GM19023 (cell line): ENCODE data around the gene MAGED4.
"Not testable (repeated sequence)": the region's sequence is repeated elsewhere in the genome, so short reads cannot be mapped to it uniquely, and the experiment has no call there.

Experiments used
- ATAC-seq: cut with Tn5 transposase; IDR thresholded peaks from one replicate; pipeline ENCODE4 v1.9.1; 2021; ENCODE audit warnings: mild to moderate bottlenecking, moderate library complexity; ENCODE audit not compliant: unreplicated experiment

The MAGED4 gene, protein sequence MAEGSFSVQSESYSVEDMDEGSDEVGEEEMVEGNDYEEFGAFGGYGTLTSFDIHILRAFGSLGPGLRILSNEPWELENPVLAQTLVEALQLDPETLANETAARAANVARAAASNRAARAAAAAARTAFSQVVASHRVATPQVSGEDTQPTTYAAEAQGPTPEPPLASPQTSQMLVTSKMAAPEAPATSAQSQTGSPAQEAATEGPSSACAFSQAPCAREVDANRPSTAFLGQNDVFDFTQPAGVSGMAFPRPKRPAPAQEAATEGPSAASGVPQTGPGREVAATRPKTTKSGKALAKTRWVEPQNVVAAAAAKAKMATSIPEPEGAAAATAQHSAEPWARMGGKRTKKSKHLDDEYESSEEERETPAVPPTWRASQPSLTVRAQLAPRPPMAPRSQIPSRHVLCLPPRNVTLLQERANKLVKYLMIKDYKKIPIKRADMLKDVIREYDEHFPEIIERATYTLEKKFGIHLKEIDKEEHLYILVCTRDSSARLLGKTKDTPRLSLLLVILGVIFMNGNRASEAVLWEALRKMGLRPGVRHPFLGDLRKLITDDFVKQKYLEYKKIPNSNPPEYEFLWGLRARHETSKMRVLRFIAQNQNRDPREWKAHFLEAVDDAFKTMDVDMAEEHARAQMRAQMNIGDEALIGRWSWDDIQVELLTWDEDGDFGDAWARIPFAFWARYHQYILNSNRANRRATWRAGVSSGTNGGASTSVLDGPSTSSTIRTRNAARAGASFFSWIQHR

DNA sequence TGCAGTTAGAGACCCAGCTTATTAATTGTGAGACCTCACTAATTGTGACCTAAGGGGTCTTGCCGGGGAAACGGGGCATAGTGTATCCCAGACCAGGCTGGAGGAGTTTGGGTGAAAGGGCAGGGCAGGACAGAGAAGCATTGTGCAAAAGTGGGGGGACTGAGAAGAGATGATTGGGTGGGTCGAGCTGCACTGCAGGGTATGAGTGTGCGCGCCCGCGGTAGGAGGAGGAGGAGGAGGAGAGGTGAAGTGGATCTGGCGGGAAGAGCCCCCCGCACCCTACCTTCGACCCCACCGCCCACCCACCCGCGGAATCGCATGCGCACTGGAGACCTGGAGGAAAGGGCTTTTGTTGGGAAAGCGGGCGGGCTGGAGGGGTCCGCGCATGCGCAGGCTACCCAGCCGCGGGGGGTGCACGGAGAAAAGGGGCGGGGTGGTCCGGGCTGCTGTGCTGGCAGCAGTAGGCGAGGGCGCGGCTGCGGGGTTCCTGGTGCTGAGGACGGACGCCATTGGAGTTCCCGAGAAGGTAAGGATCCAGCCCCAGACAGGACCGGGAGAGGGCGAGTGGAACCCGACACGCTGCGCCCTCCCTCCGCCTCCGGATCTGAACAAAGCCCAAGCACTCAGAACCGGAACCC lies at the start of gene MAGED4:
TSS of gene MAGED4 (plus strand) at position 449 of the 638 bp plus-strand sequence. CDS start 1,035 bp downstream, outside the sequence.
- not testable (repeated sequence) for ATAC-seq

DNA sequence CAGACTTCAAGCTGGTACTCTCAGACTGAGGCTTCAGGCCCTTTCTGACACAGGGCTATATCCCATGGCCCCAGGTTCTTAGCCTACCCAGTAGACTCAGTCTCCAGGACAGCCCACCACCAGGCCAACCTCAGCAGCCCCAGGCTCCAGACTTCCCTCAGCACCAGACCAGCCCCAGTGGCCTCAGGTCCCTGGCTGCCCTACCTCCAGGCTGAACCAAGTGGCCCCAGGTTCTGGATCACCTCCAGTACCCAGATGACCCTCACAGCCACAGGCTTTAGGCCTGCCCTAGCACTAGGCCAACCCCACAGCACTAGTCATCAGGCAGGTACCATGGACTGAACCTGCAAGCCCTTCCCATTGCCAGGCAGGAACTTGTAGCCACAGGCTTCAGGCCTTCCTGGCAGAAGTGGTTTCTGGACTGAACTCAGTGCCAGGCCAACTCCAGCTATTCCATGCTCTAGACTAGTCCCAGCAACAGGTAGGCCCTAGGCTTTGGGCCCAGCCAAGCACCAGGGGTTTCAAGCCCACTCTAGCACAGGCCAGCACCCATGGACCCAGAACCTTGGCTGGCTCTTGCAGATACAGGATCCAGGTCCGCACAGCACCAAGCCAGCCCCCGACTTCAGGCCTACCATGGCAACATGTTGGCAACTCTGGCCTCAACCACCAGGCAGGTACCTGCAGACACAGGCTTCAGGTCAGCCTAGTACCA lies 45.7 kb upstream of the MAGED4 start:
- ATAC-seq = no peak

DNA sequence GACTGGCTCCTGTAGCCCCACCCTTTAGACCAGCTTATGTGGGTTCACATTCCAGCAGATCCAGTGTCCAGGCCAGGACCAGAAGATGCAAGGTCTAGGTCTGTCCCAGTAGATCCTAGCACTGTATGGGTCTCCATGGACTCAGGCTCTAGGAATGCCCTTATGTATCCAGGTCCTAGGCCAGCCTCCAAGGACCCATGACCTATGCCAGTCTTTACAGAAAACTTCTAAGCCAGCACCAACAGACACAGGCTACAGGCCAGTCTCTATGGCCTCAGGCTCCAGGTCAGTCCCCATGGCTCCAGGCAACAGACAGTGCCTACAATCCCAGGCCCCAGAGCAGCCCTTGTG lies 45.2 kb upstream of the MAGED4 start:
- no peak for ATAC-seq

DNA sequence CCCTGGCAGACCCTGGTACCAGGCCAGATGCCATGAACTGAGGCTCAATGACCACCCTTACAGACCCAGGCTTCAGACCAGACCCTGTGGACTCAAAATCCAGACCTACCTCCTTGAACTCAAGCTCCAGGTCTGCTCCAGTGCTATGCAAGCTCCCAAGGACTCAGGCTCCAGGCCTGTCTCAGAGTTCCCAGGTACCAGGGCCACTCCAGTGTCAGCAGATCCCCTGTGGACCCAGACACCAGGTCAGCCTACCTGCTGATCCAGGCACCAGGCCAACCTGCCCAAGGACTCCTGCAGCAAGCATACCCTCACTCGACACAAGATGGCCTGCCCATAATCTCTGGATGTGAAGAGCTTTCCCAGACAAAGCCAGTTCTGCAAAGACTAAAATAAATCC lies 44.7 kb upstream of the MAGED4 start:
- no peak for ATAC-seq

DNA sequence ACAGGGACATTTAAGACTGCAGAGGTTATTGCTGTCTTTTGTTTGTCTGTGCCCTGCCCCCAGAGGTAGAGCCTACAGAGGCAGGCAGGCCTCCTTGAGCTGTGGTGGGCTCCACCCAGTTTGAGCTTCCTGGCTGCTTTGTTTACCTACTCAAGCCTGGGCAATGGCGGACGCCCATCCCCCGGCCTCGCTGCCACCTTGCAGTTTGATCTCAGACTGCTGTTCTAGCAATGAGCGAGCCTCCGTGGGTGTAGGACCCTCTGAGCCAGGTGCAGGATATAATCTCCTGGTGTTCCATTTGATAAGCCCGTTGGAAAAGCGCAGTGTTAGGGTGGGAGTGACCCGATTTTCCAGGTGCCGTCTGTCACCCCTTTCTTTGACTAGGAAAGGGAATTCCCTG lies 34.0 kb upstream of the MAGED4 start:
- ATAC-seq = not testable (repeated sequence)

DNA sequence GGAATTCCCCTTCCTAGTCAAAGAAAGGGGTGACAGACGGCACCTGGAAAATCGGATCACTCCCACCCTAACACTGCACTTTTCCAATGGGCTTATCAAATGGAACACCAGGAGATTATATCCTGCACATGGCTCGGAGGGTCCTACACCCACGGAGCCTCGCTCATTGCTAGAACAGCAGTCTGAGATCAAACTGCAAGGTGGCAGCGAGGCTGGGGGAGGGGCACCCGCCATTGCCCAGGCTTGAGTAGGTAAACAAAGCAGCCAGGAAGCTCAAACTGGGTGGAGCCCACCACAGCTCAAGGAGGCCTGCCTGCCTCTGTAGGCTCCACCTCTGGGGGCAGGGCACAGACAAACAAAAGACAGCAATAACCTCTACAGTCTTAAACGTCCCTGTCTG lies 24.5 kb upstream of the MAGED4 start:
- not testable (repeated sequence) for ATAC-seq

DNA sequence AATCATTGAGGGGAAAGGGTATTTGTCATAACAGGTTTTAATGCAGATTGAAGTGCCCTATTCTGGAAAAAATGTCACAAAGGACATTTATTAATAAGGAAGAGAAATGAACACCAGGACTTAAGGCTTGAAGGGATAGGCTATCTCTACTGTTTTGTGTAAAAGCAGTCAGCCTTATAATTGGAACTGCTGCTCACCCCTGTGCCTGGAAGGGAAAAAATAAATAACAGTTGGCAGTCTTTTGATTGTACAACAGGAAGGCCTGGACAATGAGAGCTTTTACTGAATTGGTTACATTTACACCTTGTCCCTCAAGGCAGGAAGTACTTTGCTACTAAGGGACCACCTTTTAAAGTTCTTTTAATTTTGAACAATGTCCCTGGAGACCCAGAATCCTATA lies 17.8 kb upstream of the MAGED4 start:
- no peak for ATAC-seq

DNA sequence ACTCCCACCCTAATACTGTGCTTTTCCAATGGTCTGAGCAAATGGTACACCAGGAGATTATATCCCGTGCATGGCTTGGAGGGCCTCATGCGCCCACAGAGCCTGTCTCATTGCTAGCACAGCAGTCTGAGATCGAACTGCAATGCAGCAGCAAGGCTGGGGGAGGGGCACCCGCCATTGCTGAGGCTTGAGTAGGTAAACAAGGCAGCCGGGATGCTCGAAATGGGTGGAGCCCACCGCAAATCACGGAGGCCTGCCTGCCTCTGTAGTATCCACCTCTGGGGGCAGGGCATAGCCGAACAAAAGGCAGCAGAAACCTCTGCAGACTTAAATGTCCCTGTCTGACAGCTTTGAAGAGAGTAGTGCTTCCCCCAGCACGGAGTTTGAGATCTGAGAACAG lies 13.6 kb upstream of the MAGED4 start:
- not testable (repeated sequence) for ATAC-seq

DNA sequence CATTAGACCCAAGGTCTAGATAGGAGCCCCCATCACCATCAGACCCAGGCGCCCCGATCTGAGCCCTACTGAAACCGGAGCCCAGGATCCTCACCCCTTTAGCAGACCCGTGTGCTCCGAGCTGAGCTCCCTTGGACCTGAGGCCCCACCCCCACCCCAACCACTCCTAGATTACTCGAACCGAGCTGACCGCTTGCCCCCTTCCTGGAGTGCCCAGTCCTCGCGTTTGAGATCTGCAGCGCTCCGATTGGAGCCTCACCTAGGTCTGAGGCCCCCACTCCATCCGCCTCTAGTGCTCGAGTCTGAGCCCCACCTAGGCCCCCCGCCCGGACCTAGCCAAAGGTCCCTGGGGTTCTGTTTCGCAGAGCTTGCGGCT lies 378 bp downstream of the MAGED4 start:
- ATAC-seq = not testable (repeated sequence)

DNA sequence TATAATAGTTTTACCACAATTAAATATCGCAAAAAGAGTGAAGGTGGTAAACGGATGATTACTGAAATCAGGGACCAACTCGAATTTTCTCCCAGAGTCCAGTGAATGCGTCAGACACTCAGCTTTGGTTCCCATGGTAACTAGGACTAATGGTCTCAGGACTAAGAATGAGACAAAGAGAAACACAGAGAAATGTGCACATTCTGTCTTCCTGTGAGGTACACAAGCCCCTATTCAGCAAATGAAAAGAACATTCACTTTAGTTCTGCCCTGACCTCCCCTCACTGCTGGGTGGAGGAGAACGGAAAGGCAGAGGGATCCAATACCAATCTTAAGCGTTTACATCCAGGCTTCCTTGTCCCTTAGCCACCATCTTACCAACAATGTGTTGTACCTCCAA lies 26.7 kb downstream of the MAGED4 start:
- ATAC-seq = not testable (repeated sequence)

DNA sequence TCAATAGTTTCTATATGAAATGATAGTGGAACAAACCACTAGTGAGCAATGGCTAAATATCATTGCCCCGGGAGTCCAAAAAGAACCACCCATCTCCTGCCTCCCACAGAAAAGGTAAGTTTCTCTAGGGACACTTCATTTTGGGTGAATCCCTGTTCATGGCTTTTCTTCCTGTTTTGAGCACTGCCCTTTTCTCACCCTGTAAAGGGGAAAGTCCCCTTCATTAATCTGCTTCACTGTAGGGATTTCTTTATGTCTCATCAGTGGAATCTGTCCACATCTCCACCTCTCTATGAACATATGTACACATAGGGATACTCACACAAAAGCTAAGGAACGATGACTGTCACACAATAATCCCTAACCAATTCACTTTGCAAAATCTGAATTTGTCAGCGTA lies 28.6 kb downstream of the MAGED4 start:
- ATAC-seq = no peak

DNA sequence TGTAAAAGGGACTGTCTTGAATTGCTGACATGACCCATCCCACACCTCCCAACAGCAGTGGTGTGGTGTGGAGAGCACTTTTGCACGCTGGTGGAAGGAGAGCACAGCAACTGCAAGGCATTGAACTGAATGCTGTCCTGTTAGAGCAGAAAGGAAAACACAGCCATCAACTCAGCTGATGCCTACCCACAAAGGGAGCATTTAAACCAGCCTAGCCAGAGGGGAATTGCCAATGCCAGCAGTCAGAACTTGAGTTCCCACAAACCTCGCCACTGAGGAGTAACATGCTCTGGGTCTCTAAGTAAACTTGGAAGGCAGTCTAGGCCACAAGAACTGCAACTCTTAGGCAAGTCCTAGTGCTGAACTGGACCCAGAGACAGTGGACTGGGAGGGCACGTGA lies 31.9 kb downstream of the MAGED4 start:
- ATAC-seq = no peak

DNA sequence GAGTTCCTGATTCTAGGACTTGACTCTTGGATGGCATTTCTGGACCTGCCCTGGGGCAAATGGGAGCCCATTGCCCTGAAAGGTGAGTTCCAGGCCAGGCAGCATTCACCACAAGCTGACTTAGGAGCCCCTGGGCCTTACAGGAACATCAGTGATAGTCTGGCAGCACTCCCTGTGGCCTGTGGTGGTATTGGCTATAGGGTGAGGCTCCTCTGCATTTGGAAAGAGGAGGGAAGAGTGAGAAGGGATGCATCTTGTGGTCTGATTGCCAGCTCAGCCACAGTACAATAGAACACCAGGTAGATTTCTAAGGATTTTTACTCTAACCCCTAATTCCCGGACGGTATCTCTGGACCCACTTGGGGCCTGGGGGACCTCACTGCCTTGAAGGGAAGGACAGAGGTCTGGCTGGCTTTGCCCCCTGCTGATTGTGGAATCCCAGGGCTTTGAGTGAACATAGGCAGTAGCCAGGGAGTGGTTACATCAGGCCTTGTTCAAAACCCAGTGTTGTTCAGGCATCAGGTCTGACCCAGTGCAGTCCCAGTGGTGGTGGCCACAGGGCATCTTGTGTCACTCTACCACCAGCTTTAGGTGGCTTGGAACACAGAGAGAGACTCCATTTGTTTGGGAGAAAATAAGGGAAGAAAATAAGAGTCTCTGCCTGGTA lies 32.9 kb downstream of the MAGED4 start:
- ATAC-seq = no peak

DNA sequence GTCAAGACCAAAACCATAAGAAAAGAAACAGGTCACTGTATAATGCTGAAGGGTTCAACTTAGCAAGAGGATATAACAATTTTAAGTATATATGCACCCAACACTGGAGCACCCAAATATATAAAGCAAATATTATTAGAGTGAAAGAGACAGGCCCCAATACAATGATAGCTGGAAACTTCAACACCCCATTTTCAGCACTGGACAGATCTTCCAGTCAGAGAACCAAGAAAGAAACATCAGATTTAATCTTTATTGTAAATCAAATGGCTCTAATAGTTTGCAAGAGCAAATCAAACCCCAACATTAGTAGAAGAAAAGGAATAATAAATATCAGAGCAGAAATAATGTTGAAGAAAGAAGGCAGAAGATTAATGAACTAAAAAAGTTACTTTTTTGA lies 36.2 kb downstream of the MAGED4 start:
- ATAC-seq = no peak
